H9 (cell line): ENCODE measurements around the gene ZNF665. TPM values are rescaled to one million over a fixed set of nuclear protein-coding genes. Genes with fewer than 3 reads are reported as not detected.

Experiments used
- DNase-seq: peaks from one replicate; pipeline ENCODE4 v3.0.0-alpha.2; 2017
- H2AFZ ChIP-seq: one replicate; pipeline ENCODE4 v1.6.1; 2013; ENCODE audit warnings: mild to moderate bottlenecking, low read length, control low read depth, moderate library complexity
- H2AK5ac ChIP-seq: 2 replicates; pipeline ENCODE4 v1.6.1; 2013; ENCODE audit warnings: low read length, control low read depth, mixed read lengths; ENCODE audit not compliant: insufficient read length
- H2BK120ac ChIP-seq: one replicate; pipeline ENCODE4 v1.6.1; 2013; ENCODE audit warnings: low read depth, mild to moderate bottlenecking, low read length, control low read depth, inconsistent platforms; ENCODE audit not compliant: poor library complexity, severe bottlenecking
- H2BK12ac ChIP-seq: 2 replicates; pipeline ENCODE4 v1.6.1; 2013; ENCODE audit warnings: low read length, control low read depth, mixed read lengths, low read depth; ENCODE audit not compliant: insufficient read length
- H2BK15ac ChIP-seq: 2 replicates; pipeline ENCODE4 v1.6.1; 2013; ENCODE audit warnings: low read depth, low read length, control low read depth
- H2BK20ac ChIP-seq: one replicate; pipeline ENCODE4 v1.6.1; 2013; ENCODE audit warnings: low read depth, mild to moderate bottlenecking, low read length, control low read depth, inconsistent platforms; ENCODE audit not compliant: poor library complexity, severe bottlenecking
- H2BK5ac ChIP-seq: 2 replicates; pipeline ENCODE4 v1.6.1; 2013; ENCODE audit warnings: low read length, control low read depth, mixed read lengths; ENCODE audit not compliant: insufficient read length
- H3K14ac ChIP-seq: 2 replicates; pipeline ENCODE4 v1.6.1; 2013; ENCODE audit warnings: low read length, control low read depth; ENCODE audit not compliant: insufficient read depth
- H3K18ac ChIP-seq: 2 replicates; pipeline ENCODE4 v1.6.1; 2013; ENCODE audit warnings: low read depth, mild to moderate bottlenecking, mixed read lengths, low read length, control low read depth; ENCODE audit not compliant: insufficient read length
- H3K23ac ChIP-seq: 2 replicates; pipeline ENCODE4 v1.6.1; 2013; ENCODE audit warnings: low read length, control low read depth, mixed read lengths, low read depth; ENCODE audit not compliant: insufficient read length
- H3K23me2 ChIP-seq: 2 replicates; pipeline ENCODE4 v1.6.1; 2013; ENCODE audit warnings: low read depth, mild to moderate bottlenecking, mixed read lengths, low read length, control low read depth; ENCODE audit not compliant: insufficient read length, poor library complexity, severe bottlenecking
- H3K27ac ChIP-seq: 2 replicates; pipeline ENCODE4 v1.5.1; 2013; ENCODE audit warnings: low read length, control low read depth, mixed read lengths, low read depth; ENCODE audit not compliant: insufficient read length
- H3K27me3 ChIP-seq: 2 replicates; pipeline ENCODE4 v1.6.1; 2013; ENCODE audit warnings: low read length, control low read depth, inconsistent platforms; ENCODE audit not compliant: insufficient read depth
- H3K4ac ChIP-seq: 2 replicates; pipeline ENCODE4 v1.6.1; 2013; ENCODE audit warnings: low read depth, mild to moderate bottlenecking, control low read depth, inconsistent platforms, low read length, moderate library complexity
- H3K4me1 ChIP-seq: 2 replicates; pipeline ENCODE4 v1.6.1; 2013; ENCODE audit warnings: low read length, control low read depth, inconsistent platforms; ENCODE audit not compliant: insufficient read depth
- H3K4me2 ChIP-seq: 2 replicates; pipeline ENCODE4 v1.6.1; 2013; ENCODE audit warnings: low read length, control low read depth, mixed read lengths; ENCODE audit not compliant: insufficient read length, insufficient read depth
- H3K56ac ChIP-seq: 2 replicates; pipeline ENCODE4 v1.6.1; 2013; ENCODE audit warnings: low read depth, mild to moderate bottlenecking, mixed read lengths, low read length, control low read depth; ENCODE audit not compliant: insufficient read length
- H3K79me1 ChIP-seq: 2 replicates; pipeline ENCODE4 v1.6.1; 2013; ENCODE audit warnings: low read depth, mild to moderate bottlenecking, moderate library complexity, low read length, control low read depth, inconsistent platforms; ENCODE audit not compliant: insufficient read depth, poor library complexity, severe bottlenecking
- H3K79me2 ChIP-seq: 2 replicates; pipeline ENCODE4 v1.6.1; 2013; ENCODE audit warnings: low read length, control low read depth, inconsistent platforms; ENCODE audit not compliant: insufficient read depth
- H3K9ac ChIP-seq: 2 replicates; pipeline ENCODE4 v1.6.1; 2013; ENCODE audit warnings: low read length, control low read depth, mixed read lengths; ENCODE audit not compliant: insufficient read length; ENCODE audit errors: extremely low read depth
- H3K9me3 ChIP-seq: one replicate; pipeline ENCODE4 v1.6.1; 2013; ENCODE audit warnings: low read depth, low read length, inconsistent platforms; ENCODE audit not compliant: control insufficient read depth
- H3T11ph ChIP-seq: one replicate; pipeline ENCODE4 v1.6.1; 2013; ENCODE audit warnings: mild to moderate bottlenecking, low read length, control low read depth, inconsistent platforms
- H4K20me1 ChIP-seq: one replicate; pipeline ENCODE4 v1.6.1; 2013; ENCODE audit not compliant: control insufficient read depth, insufficient read length, insufficient read depth
- H4K5ac ChIP-seq: 2 replicates; pipeline ENCODE4 v1.6.1; 2013; ENCODE audit warnings: low read depth, mild to moderate bottlenecking, mixed read lengths, low read length, control low read depth; ENCODE audit not compliant: insufficient read length
- H4K8ac ChIP-seq: replicated peaks from 2 replicates; pipeline ENCODE4 v1.6.1; 2013; ENCODE audit warnings: low read length, control low read depth, mixed read lengths, low read depth; ENCODE audit not compliant: insufficient read length
- H4K91ac ChIP-seq: 2 replicates; pipeline ENCODE4 v1.6.1; 2013; ENCODE audit warnings: low read depth, mild to moderate bottlenecking, moderate library complexity, mixed read lengths, low read length, control low read depth; ENCODE audit not compliant: insufficient read length
- H3K27ac Mint-ChIP-seq, 3 experiments: 2 replicates in 2 of 3; 3 replicates in 1 of 3; pipeline ENCODE4 v1.8.0; 2020 to 2021; ENCODE audit warnings: mixed read lengths in 3 of 3, mild to moderate bottlenecking in 1 of 3, moderate library complexity in 1 of 3
- H3K27me3 Mint-ChIP-seq: 2 replicates; pipeline ENCODE4 v1.8.0; 2021; ENCODE audit warnings: low read depth, mild to moderate bottlenecking, moderate library complexity, mixed read lengths
- H3K36me3 Mint-ChIP-seq, 3 experiments: 2 replicates in 2 of 3; 3 replicates in 1 of 3; pipeline ENCODE4 v1.8.0; 2020 to 2021; ENCODE audit warnings: low read depth in 3 of 3, mixed read lengths in 3 of 3; ENCODE audit not compliant: insufficient read depth in 1 of 3
- H3K4me1 Mint-ChIP-seq, 2 experiments: 2 replicates each; pipeline ENCODE4 v1.8.0; 2020; ENCODE audit warnings: mixed read lengths in 2 of 2
- H3K4me3 Mint-ChIP-seq, 2 experiments: 2 replicates in 1 of 2; 3 replicates in 1 of 2; pipeline ENCODE4 v1.8.0; 2020 to 2021; ENCODE audit warnings: mild to moderate bottlenecking in 2 of 2, mixed read lengths in 2 of 2, moderate library complexity in 1 of 2
- H3K9me3 Mint-ChIP-seq, 2 experiments: 2 replicates in 1 of 2; 3 replicates in 1 of 2; pipeline ENCODE4 v1.8.0; 2020; ENCODE audit warnings: mild to moderate bottlenecking in 2 of 2, mixed read lengths in 2 of 2, moderate library complexity in 1 of 2
- CTCF ChIP-seq: fragments of 200-600 bp; sonication (generic); conservative IDR thresholded peaks from 3 replicates; pipeline ENCODE4 v1.8.0; 2021; ENCODE audit warnings: antibody characterized with exemption, mild to moderate bottlenecking
- WGBS: extraction: QIAGEN DNeasy Blood & Tissue Kit; methylation state at CpG from one replicate; pipeline ENCODE4 v1.1.7; 2013; ENCODE audit warnings: missing lambda C conversion rate, low lambda C conversion rate, mixed read lengths; ENCODE audit not compliant: insufficient read length; ENCODE audit errors: extremely low coverage; 5-methylcytosine and 5-hydroxymethylcytosine counted together
- total RNA-seq: library from RNA; stranded (reverse); gene quantifications from 2 replicates; pipeline ENCODE4 v1.2.1, GENCODE V29; 2021

Gene ZNF665
- total RNA-seq, 1 experiment from 2014 or later = 3.7 TPM

- no peaks in the 10 kb centered on the region for H3K9me3 ChIP-seq
- Mint-ChIP-seq H3K27ac (no peak overlapping the region), H3K36me3 (peaks cover 37 to 58% (median 47%) of the 10 kb centered on the region in 3 experiments), H3K4me1 (no peaks in the 10 kb centered on the region; a peak in 1 of 4 replicates), H3K4me3 (no peak overlapping the region), H3K9me3 (peaks cover 38 to 45% of the 10 kb centered on the region in 2 experiments), H3K27me3 (no peaks in the 10 kb centered on the region; the same call in 1 of the 2 replicates)
- H2AK5ac ChIP-seq = no peak overlapping the region
- H2BK120ac ChIP-seq = no peak overlapping the region
- no peak overlapping the region for H3T11ph ChIP-seq
- H4K8ac ChIP-seq = no peak overlapping the region
- H3K56ac ChIP-seq = no peak overlapping the region
- no peaks in the 10 kb centered on the region for H3K27me3 ChIP-seq
- H3K14ac ChIP-seq = no peak overlapping the region
- no peaks in the 10 kb centered on the region for H3K23me2 ChIP-seq
- no peaks in the 10 kb centered on the region for H3K4me1 ChIP-seq
- no peak overlapping the region for H3K18ac ChIP-seq
- H3K4ac ChIP-seq = no peak overlapping the region
- H2BK15ac ChIP-seq = no peak overlapping the region
- no peak for TF ChIP-seq CTCF
- H2BK20ac ChIP-seq = no peak overlapping the region
- no CpG with 5 or more reads among the region's 5 CpGs for WGBS
- H4K20me1 ChIP-seq = no peaks in the 10 kb centered on the region
- no peak overlapping the region for H2AFZ ChIP-seq
- H3K79me1 ChIP-seq = no peaks in the 10 kb centered on the region
- H4K91ac ChIP-seq = no peak overlapping the region
- H3K9ac ChIP-seq = no peak overlapping the region
- no peak overlapping the region for H3K4me2 ChIP-seq
- H3K27ac ChIP-seq = no peak overlapping the region
- no peak overlapping the region for H2BK5ac ChIP-seq
- H3K79me2 ChIP-seq = no peaks in the 10 kb centered on the region
- no peak for DNase-seq
- no peak overlapping the region for H4K5ac ChIP-seq
- H3K23ac ChIP-seq = no peak overlapping the region
- H2BK12ac ChIP-seq = no peak overlapping the region
Measured at GRCh38 chr19:53177986-53178385, 15.2 kb downstream of the ZNF665 start.
